Measurements from ENCODE around the gene PCDHGB6.
"Not testable (repeated sequence)": the region's sequence is repeated elsewhere in the genome, so short reads cannot be mapped to it uniquely, and the experiment has no call there.

PCDHGB6 gene

DNA sequence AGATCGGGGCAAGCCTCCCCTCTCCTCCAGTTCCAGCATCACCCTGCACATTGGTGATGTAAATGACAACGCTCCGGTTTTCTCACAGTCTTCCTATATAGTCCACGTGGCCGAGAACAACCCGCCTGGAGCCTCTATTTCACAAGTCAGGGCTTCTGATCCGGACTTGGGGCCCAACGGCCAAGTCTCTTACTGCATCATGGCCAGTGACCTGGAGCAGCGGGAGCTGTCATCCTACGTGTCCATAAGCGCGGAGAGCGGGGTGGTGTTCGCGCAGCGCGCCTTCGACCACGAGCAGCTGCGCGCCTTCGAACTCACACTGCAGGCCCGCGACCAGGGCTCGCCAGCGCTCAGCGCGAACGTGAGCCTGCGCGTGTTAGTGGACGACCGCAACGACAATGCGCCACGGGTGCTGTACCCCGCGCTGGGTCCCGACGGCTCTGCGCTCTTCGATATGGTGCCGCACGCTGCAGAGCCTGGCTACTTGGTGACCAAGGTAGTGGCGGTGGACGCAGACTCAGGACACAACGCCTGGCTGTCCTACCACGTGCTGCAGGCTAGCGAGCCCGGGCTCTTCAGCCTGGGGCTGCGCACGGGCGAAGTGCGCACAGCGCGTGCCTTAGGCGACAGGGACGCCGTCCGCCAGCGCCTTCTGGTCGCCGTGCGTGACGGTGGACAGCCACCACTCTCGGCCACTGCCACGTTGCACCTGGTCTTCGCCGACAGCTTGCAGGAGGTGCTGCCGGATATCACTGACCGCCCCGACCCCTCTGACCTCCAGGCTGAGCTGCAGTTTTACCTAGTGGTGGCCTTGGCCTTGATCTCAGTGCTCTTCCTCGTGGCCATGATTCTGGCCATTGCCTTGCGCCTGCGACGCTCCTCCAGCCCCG lies 18.4 kb upstream of the PCDHGB6 start:
- no peak for DNase-seq

DNA sequence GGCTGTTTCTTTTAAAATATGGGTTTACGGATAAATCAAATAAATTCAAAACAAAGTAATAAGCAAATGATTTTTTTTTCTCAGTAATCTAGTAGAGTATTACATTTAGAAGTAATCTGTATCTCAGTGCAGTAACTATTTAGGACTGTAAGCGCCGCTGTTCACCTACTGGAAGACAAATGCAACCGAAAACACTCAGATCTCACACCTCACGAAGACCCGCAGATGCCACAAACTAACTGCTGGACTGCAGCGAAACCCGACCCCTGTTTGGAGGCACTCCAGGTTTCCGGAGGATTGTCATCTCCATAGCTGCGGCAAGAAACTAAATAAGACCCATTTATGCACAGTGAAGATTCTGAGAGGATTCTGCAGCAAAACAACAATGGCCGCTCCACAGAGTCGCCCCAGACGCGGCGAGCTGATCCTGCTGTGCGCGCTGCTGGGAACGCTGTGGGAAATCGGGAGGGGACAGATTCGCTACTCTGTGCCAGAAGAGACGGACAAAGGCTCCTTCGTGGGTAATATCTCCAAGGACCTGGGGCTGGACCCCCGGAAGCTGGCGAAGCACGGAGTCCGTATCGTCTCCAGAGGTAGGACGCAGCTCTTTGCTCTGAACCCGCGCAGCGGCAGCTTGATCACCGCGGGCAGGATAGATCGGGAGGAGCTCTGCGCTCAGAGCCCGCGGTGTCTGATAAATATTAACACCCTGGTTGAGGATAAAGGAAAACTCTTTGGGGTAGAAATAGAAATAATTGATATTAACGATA lies 15.2 kb upstream of the PCDHGB6 start, which contains the start of gene PCDHGA8:
TSS of gene PCDHGA8 (plus strand) at position 205 of the 770 bp plus-strand sequence. CDS start at position 386, 181 bp downstream.
- DNase-seq: no peak

DNA sequence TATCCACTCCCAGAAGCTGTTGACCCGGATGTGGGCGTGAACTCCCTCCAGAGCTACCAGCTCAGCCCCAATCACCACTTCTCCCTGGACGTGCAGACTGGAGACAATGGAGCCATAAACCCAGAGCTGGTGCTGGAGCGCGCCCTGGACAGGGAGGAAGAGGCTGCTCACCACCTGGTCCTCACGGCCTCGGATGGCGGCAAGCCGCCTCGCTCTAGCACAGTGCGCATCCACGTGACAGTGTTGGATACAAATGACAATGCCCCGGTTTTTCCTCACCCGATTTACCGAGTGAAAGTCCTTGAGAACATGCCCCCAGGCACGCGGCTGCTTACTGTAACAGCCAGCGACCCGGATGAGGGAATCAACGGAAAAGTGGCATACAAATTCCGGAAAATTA lies 14.6 kb upstream of the PCDHGB6 start:
- no peak for DNase-seq

DNA sequence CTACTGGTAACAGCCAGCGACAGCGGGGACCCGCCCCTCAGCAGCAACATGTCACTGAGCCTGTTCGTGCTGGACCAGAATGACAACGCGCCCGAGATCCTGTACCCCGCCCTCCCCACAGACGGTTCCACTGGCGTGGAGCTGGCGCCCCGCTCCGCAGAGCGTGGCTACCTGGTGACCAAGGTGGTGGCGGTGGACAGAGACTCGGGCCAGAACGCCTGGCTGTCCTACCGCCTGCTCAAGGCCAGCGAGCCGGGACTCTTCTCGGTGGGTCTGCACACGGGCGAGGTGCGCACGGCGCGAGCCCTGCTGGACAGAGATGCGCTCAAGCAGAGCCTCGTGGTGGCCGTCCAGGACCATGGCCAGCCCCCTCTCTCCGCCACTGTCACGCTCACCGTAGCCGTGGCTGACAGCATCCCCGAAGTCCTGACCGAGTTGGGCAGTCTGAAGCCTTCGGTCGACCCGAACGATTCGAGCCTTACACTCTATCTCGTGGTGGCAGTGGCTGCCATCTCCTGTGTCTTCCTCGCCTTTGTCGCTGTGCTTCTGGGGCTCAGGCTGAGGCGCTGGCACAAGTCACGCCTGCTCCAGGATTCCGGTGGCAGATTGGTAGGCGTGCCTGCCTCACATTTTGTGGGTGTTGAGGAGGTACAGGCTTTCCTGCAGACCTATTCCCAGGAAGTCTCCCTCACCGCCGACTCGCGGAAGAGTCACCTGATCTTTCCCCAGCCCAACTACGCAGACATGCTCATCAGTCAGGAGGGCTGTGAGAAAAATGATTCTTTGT lies 13.2 kb upstream of the PCDHGB6 start:
- not testable (repeated sequence) for DNase-seq

DNA sequence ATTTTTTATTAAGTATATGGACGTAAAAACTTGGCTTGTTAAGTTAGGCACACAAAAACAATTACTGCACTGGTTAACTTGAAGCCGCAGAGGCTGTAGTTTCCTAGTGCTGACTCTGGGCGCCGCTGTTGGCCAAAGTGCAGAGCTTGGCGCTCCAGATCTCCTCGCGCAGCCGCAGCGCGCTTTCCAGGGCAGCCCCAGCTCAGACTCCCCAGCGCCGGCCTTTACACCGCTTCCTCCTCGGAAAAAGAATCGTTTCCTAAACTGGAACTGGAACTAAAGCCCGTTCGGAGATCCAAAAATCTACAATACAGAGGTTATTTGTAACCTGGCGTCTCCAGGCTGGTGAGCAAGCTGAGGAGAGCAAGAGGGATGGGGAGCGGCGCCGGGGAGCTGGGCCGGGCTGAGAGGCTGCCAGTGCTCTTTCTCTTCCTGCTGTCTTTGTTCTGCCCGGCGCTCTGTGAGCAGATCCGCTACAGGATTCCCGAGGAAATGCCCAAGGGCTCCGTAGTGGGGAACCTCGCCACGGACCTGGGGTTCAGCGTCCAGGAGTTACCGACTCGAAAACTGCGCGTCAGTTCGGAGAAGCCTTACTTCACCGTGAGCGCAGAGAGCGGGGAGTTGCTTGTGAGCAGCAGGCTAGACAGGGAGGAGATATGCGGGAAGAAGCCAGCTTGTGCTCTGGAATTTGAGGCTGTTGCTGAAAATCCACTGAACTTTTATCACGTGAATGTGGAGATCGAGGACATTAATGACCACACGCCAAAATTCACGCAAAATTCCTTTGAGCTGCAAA lies 9.9 kb upstream of the PCDHGB6 start, which contains the start of gene PCDHGB5:
TSS of gene PCDHGB5 (plus strand) at position 192 of the 796 bp plus-strand sequence. CDS start at position 373, 181 bp downstream.
- not testable (repeated sequence) for DNase-seq

DNA sequence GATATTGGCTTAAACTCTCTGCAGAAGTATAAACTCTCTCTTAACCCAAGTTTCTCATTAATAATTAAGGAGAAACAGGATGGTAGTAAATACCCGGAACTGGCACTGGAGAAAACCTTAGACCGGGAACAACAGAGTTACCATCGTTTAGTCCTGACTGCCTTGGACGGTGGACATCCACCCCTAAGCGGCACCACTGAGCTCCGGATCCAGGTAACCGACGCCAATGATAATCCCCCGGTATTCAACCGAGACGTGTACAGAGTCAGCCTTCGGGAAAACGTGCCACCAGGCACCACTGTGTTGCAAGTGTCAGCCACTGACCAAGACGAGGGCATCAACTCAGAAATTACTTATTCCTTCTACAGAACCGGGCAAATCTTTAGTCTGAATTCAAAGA lies 9.2 kb upstream of the PCDHGB6 start:
- DNase-seq: no peak

DNA sequence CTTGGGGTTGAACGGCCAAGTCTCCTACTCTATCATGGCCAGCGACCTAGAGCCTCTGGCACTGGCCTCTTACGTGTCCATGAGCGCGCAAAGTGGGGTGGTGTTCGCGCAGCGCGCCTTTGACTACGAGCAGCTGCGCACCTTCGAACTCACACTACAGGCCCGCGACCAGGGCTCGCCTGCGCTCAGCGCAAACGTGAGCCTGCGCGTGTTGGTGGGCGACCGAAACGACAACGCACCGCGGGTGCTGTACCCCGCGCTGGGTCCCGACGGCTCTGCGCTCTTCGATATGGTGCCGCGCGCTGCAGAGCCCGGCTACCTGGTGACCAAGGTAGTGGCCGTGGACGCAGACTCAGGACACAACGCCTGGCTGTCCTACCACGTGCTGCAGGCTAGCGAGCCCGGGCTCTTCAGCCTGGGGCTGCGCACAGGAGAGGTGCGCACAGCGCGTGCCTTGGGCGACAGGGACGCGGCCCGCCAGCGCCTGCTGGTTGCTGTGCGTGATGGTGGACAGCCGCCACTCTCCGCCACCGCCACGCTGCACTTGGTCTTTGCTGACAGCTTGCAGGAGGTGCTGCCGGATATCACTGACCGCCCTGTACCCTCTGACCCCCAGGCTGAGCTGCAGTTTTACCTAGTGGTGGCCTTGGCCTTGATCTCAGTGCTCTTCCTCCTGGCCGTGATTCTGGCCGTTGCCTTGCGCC lies 8.1 kb upstream of the PCDHGB6 start:
- DNase-seq: no peak

DNA sequence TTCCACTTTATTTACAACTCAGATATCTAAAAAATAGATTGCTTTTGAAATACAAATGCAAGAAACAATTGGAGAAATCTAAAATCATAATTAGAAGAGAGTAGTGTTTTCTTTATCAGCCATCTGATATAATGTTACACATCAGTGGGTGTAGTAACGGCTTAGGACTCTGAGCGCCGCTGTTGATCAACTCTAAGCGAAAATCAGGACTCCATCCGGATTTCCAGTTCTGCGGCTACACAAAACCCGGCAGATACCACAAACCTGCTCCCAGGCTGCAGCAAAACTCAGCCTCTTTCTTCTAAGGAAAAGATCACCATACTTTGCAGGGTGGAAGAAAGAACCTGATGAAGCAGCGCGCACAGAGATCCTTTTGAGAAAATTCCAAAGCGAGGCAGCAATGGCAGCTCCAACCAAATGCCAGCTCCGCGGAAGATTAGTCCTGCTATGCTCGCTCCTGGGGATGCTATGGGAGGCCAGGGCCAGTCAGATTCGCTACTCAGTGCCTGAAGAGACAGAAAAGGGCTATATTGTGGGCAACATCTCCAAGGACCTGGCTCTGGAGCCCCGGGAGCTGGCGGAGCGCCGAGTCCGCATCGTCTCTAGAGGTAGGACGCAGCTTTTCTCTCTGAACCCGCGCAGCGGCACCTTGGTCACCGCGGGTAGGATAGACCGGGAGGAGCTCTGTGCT lies 5.1 kb upstream of the PCDHGB6 start, which contains the start of gene PCDHGA9:
TSS of gene PCDHGA9 (plus strand) at position 226 of the 691 bp plus-strand sequence. CDS start at position 401, 175 bp downstream.
- no peak for DNase-seq

DNA sequence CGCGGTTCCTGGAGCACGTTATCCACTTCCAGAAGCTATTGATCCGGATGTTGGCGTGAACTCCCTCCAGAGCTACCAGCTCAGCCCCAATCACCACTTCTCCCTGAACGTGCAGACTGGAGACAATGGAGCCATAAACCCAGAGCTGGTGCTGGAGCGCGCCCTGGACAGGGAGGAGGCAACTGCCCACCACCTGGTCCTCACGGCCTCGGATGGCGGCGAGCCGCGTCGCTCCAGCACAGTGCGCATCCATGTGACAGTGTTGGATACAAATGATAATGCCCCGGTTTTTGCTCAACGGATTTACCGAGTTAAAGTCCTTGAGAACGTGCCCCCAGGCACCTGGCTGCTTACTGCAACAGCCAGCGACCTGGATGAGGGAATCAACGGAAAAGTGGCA lies 4.4 kb upstream of the PCDHGB6 start:
- DNase-seq: no peak

DNA sequence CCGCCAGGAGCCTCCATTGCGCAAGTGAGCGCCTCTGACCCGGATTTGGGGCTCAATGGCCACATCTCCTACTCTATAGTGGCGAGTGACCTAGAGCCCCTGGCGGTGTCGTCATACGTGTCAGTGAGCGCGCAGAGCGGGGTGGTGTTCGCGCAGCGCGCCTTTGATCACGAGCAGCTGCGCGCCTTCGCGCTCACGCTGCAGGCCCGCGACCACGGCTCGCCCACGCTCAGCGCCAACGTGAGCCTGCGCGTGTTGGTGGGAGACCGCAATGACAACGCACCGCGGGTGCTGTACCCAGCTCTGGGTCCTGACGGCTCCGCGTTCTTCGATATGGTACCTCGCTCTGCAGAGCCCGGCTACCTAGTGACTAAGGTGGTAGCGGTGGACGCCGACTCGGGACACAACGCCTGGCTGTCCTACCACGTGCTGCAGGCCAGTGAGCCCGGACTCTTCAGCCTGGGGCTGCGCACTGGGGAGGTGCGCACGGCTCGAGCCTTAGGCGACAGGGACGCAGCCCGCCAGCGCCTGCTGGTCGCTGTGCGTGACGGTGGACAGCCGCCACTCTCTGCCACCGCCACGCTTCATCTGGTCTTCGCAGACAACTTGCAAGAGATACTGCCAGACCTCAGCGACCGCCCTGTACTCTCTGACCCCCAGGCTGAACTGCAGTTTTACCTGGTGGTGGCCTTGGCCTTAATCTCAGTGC lies 1.9 kb downstream of the PCDHGB6 start:
- no peak for DNase-seq

DNA sequence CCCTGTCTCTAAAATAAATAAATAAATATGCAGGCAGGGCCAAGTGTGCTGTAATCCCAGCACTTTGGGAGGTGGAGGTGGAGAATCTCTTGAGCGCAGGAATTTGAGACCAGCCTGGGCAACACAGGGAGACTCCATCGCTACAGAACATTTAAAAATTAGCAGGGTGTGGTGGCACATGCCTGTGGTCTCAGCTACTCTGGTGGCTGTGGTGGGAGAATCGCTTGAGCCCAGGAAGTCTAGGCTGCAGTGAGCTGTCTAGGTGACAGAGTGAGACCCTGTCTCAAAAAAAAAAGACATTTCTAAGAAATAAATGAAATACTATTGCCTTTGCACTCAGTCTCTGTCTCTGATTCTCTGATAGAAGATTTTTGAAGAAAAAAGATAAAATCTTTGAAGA lies 3.8 kb downstream of the PCDHGB6 start:
- DNase-seq: no peak

DNA sequence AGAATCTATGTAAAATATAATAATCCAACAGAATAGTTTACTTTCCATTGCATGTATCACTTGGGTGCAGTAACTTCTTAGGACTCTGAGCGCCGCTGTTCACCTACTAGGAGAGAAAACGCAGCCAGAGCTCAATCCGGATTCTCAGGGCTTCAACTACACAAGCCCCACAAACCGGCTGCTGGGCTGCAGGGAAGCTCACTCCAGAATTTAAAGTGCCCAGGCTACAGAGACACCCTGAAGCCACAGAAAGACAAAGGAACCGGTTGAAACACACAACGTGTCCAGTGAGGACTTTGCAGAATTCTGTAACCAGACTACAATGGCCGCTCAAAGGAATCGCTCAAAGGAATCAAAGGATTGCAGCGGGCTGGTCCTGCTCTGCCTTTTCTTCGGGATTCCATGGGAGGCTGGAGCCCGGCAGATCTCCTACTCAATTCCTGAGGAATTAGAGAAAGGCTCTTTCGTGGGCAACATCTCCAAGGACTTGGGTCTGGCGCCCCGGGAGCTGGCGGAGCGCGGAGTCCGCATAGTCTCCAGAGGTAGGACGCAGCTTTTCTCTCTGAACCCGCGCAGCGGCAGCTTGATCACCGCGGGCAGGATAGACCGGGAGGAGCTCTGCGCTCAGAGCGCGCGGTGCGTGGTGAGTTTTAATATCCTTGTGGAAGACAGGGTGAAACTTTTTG lies 5.2 kb downstream of the PCDHGB6 start, which contains the start of gene PCDHGA10:
TSS of gene PCDHGA10 (plus strand) at position 134 of the 686 bp plus-strand sequence. CDS start at position 323, 189 bp downstream.
- DNase-seq: peak; percentile 39

DNA sequence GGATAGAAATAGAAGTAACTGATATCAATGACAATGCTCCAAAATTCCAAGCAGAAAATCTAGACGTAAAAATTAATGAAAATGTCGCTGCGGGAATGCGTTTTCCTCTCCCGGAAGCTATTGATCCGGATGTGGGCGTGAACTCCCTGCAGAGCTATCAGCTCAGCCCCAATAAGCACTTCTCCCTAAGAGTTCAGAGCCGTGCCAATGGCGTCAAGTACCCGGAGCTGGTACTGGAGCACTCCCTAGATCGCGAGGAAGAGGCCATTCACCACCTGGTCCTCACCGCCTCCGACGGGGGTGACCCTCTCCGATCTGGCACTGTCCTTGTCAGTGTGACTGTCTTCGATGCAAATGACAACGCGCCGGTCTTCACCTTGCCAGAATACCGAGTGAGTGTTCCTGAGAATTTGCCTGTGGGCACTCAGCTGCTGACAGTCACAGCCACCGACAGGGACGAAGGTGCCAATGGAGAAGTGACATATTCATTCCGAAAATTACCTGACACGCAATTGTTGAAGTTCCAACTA lies 5.8 kb downstream of the PCDHGB6 start:
- DNase-seq: no peak

DNA sequence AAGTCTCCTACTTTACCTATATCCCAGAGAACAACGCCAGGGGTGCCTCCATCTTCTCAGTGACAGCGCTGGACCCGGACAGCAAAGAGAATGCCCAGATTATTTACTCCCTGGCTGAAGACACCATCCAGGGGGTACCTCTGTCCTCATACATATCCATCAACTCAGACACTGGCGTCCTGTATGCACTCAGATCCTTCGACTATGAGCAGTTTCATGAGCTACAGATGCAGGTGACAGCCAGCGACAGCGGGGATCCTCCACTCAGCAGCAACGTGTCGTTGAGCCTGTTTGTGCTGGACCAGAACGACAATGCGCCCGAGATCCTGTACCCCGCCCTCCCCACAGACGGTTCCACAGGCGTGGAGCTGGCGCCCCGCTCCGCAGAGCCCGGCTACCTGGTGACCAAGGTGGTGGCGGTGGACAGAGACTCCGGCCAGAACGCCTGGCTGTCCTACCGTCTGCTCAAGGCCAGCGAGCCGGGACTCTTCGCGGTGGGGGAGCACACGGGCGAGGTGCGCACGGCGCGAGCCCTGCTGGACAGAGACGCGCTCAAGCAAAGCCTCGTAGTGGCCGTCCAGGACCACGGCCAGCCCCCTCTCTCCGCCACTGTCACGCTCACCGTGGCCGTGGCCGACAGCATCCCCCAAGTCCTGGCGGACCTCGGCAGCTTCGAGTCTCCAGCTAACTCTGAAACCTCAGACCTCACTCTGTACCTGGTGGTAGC lies 6.9 kb downstream of the PCDHGB6 start:
- DNase-seq: not testable (repeated sequence)

DNA sequence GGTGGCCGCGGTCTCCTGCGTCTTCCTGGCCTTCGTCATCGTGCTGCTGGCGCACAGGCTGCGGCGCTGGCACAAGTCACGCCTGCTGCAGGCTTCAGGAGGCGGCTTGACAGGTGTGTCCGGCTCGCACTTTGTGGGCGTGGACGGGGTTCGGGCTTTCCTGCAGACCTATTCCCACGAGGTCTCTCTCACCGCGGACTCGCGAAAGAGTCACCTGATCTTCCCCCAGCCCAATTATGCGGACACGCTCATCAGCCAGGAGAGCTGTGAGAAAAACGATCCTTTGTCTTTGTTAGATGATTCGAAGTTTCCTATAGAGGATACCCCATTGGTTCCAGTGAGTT lies 7.4 kb downstream of the PCDHGB6 start:
- not testable (repeated sequence) for DNase-seq

DNA sequence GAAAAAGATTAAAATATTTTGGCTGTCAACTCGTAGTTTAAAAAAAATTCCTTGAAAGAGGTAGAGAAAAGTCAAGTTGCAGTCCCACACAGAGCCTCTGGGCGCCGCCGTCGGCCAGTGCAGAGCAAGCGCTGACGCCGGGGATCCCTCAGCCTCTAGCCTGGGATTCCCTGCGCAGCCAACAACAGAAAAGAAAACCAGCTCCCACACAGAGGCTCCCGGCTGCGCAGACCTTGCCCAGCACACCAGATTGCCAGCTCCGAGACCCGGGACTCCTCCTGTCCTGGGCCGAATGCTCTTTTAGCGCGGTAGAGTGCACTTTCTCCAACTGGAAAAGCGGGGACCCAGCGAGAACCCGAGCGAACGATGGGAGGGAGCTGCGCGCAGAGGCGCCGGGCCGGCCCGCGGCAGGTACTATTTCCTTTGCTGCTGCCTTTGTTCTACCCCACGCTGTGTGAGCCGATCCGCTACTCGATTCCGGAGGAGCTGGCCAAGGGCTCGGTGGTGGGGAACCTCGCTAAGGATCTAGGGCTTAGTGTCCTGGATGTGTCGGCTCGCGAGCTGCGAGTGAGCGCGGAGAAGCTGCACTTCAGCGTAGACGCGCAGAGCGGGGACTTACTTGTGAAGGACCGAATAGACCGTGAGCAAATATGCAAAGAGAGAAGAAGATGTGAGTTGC lies 9.8 kb downstream of the PCDHGB6 start, which contains the start of gene PCDHGB7:
TSS of gene PCDHGB7 (plus strand) at position 184 of the 679 bp plus-strand sequence. CDS start at position 367, 183 bp downstream.
- DNase-seq: peak; percentile 82
